Caco-2 (cell line): ENCODE results near the gene DYNLRB2. TPM values are rescaled to one million over a fixed set of nuclear protein-coding genes. Genes with fewer than 3 reads are reported as not detected.

ENCODE experiments used
- BruUV-seq: library from RNA; stranded (reverse); fragments of 400-500 nt; replicated peaks from 2 replicates; lab custom pipeline; 2021; lab: Mats Ljungman, UMichigan
- CTCF ChIA-PET: fragments of 300-600 bp; sonication (Branson Sonifier 250); formaldehyde crosslinking; loops from one replicate; lab custom pipeline; 2022; ENCODE audit warnings: antibody characterized with exemption; lab: Charles Lee
- POLR2A ChIA-PET: fragments of 300-600 bp; sonication (Branson Sonifier 250); formaldehyde crosslinking; loops from one replicate; lab custom pipeline; 2022; ENCODE audit warnings: antibody characterized with exemption; lab: Charles Lee
- DNase-seq, 2 experiments: peaks; one replicate each; pipeline versions ENCODE4 v3.0.0 to v3.0.0-alpha.2; 2020 to 2022
- H3K27me3 ChIP-seq: replicated peaks from 2 replicates; pipeline ENCODE4 v1.6.0; 2011; ENCODE audit warnings: low read length; ENCODE audit not compliant: control insufficient read depth, insufficient read depth
- H3K36me3 ChIP-seq: 2 replicates; pipeline ENCODE4 v1.5.1; 2011; ENCODE audit warnings: low read length; ENCODE audit not compliant: control insufficient read depth, insufficient read depth
- H3K4me1 ChIP-seq: fragments of 250-450 bp; sonication (Bioruptor Pico); 2 replicates; pipeline ENCODE4 v1.5.1; 2020; ENCODE audit warnings: mild to moderate bottlenecking
- H3K4me3 ChIP-seq: 2 replicates; pipeline ENCODE4 v1.5.1; 2011; ENCODE audit warnings: low read depth, mild to moderate bottlenecking, control low read depth, low read length
- H3K9me3 ChIP-seq: fragments of 250-450 bp; sonication (Bioruptor Pico); 2 replicates; pipeline ENCODE4 v1.5.1; 2020; ENCODE audit warnings: mild to moderate bottlenecking, moderate library complexity
- H3K27ac Mint-ChIP-seq: one replicate; pipeline ENCODE4 v1.8.0; 2022; ENCODE audit warnings: mixed read lengths; ENCODE audit not compliant: unreplicated experiment
- H3K27me3 Mint-ChIP-seq: one replicate; pipeline ENCODE4 v1.8.0; 2022; ENCODE audit warnings: mixed read lengths; ENCODE audit not compliant: insufficient read depth, unreplicated experiment
- H3K36me3 Mint-ChIP-seq: one replicate; pipeline ENCODE4 v1.8.0; 2022; ENCODE audit warnings: mild to moderate bottlenecking, mixed read lengths; ENCODE audit not compliant: insufficient read depth, unreplicated experiment
- H3K4me1 Mint-ChIP-seq: one replicate; pipeline ENCODE4 v1.8.0; 2022; ENCODE audit warnings: low read depth, mixed read lengths; ENCODE audit not compliant: unreplicated experiment
- H3K4me3 Mint-ChIP-seq: one replicate; pipeline ENCODE4 v1.8.0; 2022; ENCODE audit warnings: mild to moderate bottlenecking, moderate library complexity, mixed read lengths; ENCODE audit not compliant: unreplicated experiment
- H3K9me3 Mint-ChIP-seq: one replicate; pipeline ENCODE4 v1.8.0; 2022; ENCODE audit warnings: mixed read lengths; ENCODE audit not compliant: unreplicated experiment
- CTCF ChIP-seq, 2 experiments: fragments of 200-600 bp in 1 of 2; IDR thresholded peaks; 1 replicate in 1 of 2; 2 replicates in 1 of 2; pipeline versions ENCODE4 v1.5.1 to v1.8.0; 2011 to 2022; ENCODE audit warnings: antibody characterized with exemption in 1 of 2, control low read depth in 1 of 2, inconsistent platforms in 1 of 2, low read depth in 1 of 2, low read length in 1 of 2, mild to moderate bottlenecking in 1 of 2, moderate library complexity in 1 of 2; ENCODE audit not compliant: insufficient read depth in 1 of 2, severe bottlenecking in 1 of 2, unreplicated experiment in 1 of 2
- intact Hi-C: fragments of 100-400 bp; cut with micrococcal nuclease; formaldehyde crosslinking; loops from one replicate; pipeline ENCODE4 v1.10.0; 2022; ENCODE audit not compliant: unreplicated experiment
- total RNA-seq: library from RNA; stranded (reverse); gene quantifications from 2 replicates; pipeline ENCODE4 v1.2.3, GENCODE V29; 2022

Gene DYNLRB2
- total RNA-seq, 1 experiment from 2014 or later = not detected

- H3K27me3 Mint-ChIP-seq = peaks cover 7% of the 10 kb centered on the region
- BruUV-seq = no TSS peak
- Histone ChIP-seq H3K4me3 (no peak overlapping the region), H3K27me3 (no peaks in the 10 kb centered on the region), H3K9me3 (no peaks in the 10 kb centered on the region), H3K4me1 (no peaks in the 10 kb centered on the region), H3K36me3 (no peaks in the 10 kb centered on the region)
- H3K9me3 Mint-ChIP-seq = no peaks in the 10 kb centered on the region
- no peaks in the 10 kb centered on the region for H3K4me1 Mint-ChIP-seq
- H3K36me3 Mint-ChIP-seq = no peaks in the 10 kb centered on the region
- no peak overlapping the region for H3K27ac Mint-ChIP-seq
- intact Hi-C loops = loop anchor here (1.0 kb wide), 1 partner anchor 25 kb away; no protein-coding TSS in a partner anchor
- POLR2A ChIA-PET = no interaction called here
- H3K4me3 Mint-ChIP-seq = no peak overlapping the region
- DNase-seq = no peak
- no peak for TF ChIP-seq CTCF (IDR thresholded peaks at IDR 0.05; ENCODE audit: insufficient read depth in 1 of 2, low read depth in 1 of 2, low read length in 1 of 2, severe bottlenecking in 1 of 2, unreplicated experiment in 1 of 2)
- CTCF ChIA-PET = interaction anchor here (0.7 to 1.6 kb wide), 2 partner anchors 25 to 34 kb away, joined by 3 to 4 read pairs; no protein-coding TSS in a partner anchor
Observed at GRCh38 chr16:80500961-80501525, 39.8 kb upstream of the DYNLRB2 start.

- H3K36me3 ChIP-seq = no peaks in the 10 kb centered on the region
- no peaks in the 10 kb centered on the region for H3K27me3 ChIP-seq
- H3K4me3 Mint-ChIP-seq = no peak overlapping the region
- H3K9me3 ChIP-seq = no peaks in the 10 kb centered on the region
- peaks cover 13% of the 10 kb centered on the region for H3K27me3 Mint-ChIP-seq
- intact Hi-C loops = no loop called here
- H3K36me3 Mint-ChIP-seq = no peaks in the 10 kb centered on the region
- ChIA-PET CTCF (interaction anchor here (0.6 kb wide), 1 partner anchor 24 kb away, joined by 3 read pairs; no protein-coding TSS in a partner anchor), POLR2A (no interaction called here)
- DNase-seq = no peak
- no peak overlapping the region for H3K27ac Mint-ChIP-seq
- no peaks in the 10 kb centered on the region for H3K4me1 ChIP-seq
- H3K9me3 Mint-ChIP-seq = no peaks in the 10 kb centered on the region
- H3K4me1 Mint-ChIP-seq = no peaks in the 10 kb centered on the region
- TF ChIP-seq CTCF (IDR thresholded peaks at IDR 0.05; ENCODE audit: insufficient read depth in 1 of 2, low read depth in 1 of 2, low read length in 1 of 2, severe bottlenecking in 1 of 2, unreplicated experiment in 1 of 2) = no peak
- no peak overlapping the region for H3K4me3 ChIP-seq
- no TSS peak for BruUV-seq
Observed at GRCh38 chr16:80503107-80503506, 37.7 kb upstream of the DYNLRB2 start.

- Mint-ChIP-seq H3K9me3 (no peaks in the 10 kb centered on the region), H3K4me1 (no peaks in the 10 kb centered on the region), H3K27me3 (peaks cover 18% of the 10 kb centered on the region), H3K27ac (no peak overlapping the region), H3K36me3 (no peaks in the 10 kb centered on the region), H3K4me3 (no peak overlapping the region)
- ChIA-PET CTCF (interaction anchor here (0.7 kb wide), 1 partner anchor 9 kb away, joined by 4 read pairs; no protein-coding TSS in a partner anchor), POLR2A (no interaction called here)
- Histone ChIP-seq H3K27me3 (no peaks in the 10 kb centered on the region), H3K36me3 (no peaks in the 10 kb centered on the region), H3K9me3 (no peaks in the 10 kb centered on the region), H3K4me3 (no peak overlapping the region), H3K4me1 (no peaks in the 10 kb centered on the region)
- TF ChIP-seq CTCF (IDR thresholded peaks at IDR 0.05; ENCODE audit: insufficient read depth in 1 of 2, low read depth in 1 of 2, low read length in 1 of 2, severe bottlenecking in 1 of 2, unreplicated experiment in 1 of 2) = no peak
- no TSS peak for BruUV-seq
- DNase-seq = no peak
- intact Hi-C loops = no loop called here
Observed at GRCh38 chr16:80507538-80507937, 33.3 kb upstream of the DYNLRB2 start.
